T-helper 1 cell treated with Interleukin-12 subunit alpha and Interleukin-12 subunit beta and Interleukin-4 antibody, amounts not matched to agents 30 ng/mL and 1 ng/mL, for 36 hours (primary cell): ENCODE results near the gene SULF2. TPM values are rescaled to one million over a fixed set of nuclear protein-coding genes. Genes with fewer than 3 reads are reported as not detected.

Experiments
- intact Hi-C: fragments of 100-400 bp; cut with micrococcal nuclease; formaldehyde crosslinking; loops from one replicate; pipeline ENCODE4 v1.15.1; 2024
- total RNA-seq: library from RNA; stranded (reverse); gene quantifications from 2 replicates; pipeline ENCODE4 v1.2.3, GENCODE V29; 2022

Gene SULF2
- total RNA-seq, 1 donor from 2014 or later, result 0.71 TPM

DNA sequence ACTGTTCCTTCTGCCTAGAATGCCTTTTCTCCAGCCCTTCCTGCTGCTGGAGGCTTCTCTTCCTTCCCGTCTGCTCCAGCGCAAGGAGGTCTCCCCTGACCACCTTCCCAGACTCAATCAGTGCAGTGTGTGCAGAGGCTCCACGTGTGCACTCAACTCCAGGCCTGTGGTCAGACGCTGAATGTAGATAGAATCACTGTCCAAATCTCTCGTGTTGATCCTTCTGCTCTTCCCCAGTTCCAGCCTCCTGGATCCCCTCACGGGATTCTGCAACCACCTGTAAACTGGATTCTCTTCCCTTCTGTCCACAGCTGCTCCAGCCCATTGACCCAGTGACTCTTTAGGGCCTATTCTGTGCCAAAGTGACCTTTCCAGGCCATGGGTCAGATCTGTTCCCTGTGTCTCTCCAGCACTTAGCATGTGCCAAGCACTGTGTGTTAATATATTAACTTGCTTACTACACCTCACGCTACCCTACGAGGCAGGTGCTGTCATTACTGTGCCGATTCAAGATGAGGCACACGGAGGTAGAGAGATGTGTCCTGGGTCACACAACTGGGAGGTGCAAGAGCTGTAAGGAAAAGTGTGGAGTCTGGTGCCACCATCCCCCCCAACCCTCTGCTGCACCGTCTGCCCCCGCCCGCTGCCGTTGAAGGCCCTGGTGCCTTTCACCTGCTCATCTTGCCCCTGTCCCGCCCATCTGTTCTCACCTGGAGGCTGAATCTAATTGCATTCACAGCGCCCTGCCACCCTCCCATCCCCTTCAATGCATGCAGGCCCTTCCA, 112.2 kb downstream of the SULF2 start:
- intact Hi-C loops, result no loop called here

DNA sequence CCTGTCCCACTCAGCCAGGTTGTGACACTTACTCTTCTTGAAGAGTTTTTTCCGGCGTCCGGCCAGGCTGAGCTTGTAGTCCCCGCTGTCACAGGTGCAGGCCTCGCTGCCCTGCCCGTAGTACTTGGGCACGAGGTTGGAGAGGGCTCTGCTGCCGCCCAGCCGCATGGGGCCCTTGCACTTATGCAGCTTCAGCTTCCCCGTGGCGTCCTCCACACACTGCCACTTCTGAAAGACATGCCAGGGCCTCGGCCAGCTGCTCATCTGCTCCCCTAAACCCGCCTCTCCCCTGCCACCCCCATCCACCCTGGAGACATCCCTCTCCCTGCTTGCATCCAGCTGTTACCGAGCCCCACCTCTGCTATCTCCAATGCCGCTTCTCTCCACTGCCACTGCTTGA, 113.1 kb downstream of the SULF2 start:
- intact Hi-C loops, result no loop called here

DNA sequence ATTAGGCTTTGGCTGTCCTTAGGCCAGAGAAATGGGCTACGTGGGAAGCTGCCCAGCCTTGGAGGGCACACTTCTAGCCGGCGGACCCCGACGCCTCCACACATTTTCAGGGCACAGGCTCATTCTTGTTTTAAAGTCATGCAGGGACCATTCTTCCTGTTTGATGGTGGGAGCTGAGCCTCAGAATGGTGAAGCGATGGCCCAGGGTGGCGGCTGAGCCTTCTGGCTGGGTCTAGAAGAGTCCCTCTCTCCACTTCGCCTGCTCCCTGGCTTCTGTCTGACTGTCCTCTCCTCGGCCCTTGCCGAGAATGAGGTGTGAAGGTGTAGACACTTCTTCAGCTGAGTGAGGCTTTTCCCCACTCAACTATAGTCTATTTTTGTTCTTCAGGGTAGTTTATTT, 114.4 kb downstream of the SULF2 start:
- intact Hi-C loops, result no loop called here

DNA sequence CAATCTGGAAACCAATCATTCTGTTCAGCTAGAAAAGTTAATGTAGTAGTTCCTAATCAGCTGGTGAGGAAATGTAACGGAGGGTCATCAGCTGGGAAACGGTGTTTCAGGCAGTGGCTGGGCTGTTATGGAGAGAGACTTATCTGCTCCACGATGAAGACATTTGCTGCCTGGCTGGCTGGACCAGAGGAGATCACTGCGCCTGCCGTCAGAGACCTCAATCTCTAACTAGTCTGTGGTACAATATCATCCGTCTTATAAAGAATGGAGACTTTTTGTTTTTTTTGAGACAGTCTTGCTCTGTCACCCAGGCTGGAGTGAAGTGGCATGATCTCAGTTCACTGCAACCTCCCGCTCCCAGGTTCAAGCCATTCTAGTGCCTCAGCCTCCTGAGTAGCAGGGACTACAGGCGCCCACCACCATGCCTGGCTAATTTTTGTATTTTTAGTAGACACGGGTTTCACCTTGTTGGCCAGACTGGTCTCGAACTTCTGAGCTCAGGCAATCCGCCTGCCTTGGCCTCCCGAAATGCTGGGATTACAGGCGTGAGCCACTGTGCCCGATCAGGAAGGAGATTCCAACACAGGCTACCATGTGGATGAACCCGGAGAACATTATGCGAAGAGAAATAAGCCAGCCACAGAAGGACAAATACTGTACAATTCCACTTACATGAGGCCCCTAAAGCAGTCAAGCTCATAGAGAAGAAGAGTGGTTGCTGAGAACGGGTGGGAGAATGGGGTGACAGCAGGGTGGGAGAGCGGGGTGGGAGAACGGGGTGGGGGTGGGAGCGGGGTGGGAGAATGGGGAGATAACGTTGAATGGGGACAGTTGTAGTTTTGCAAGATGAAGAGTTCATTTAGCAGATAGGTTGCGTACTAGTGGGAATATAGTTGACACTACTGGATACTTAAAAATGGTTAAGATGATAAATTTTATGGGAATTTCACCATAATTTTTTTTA, 115.1 kb downstream of the SULF2 start:
- intact Hi-C loops, result no loop called here

DNA sequence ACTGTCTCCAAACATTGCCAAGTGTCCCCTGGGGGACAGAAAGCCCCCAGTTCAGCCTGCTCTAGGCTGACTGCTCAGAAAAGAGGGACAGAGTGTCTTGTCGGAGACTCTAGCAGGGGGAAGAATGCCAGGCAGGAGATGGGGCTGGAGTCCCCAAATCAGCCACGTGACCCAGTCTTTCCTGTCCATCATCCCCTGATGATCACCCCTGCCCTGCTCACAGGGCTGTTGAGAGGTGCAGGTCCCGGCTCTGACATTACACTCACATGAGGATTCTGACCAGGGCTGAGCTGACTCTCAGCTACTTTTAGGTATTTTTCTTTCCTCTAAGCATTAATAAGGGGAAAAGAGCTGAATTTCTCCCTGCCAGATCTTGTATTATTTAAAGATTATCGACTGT, 115.8 kb downstream of the SULF2 start:
- intact Hi-C loops, result no loop called here

DNA sequence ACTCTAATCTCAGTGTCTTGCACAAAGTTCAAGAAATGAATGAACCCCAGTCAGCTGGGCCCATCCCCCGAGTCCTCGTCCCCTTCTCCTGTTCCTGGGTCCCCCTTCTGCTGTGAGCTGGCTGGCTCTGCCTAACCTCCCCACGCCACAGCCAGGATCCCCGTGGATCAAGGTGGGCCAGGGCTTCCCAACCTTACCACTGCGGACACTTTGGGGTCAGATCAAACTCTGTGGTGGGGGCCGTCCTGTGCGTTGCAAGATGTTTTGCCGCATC, 116.2 kb downstream of the SULF2 start:
- intact Hi-C loops, result no loop called here

DNA sequence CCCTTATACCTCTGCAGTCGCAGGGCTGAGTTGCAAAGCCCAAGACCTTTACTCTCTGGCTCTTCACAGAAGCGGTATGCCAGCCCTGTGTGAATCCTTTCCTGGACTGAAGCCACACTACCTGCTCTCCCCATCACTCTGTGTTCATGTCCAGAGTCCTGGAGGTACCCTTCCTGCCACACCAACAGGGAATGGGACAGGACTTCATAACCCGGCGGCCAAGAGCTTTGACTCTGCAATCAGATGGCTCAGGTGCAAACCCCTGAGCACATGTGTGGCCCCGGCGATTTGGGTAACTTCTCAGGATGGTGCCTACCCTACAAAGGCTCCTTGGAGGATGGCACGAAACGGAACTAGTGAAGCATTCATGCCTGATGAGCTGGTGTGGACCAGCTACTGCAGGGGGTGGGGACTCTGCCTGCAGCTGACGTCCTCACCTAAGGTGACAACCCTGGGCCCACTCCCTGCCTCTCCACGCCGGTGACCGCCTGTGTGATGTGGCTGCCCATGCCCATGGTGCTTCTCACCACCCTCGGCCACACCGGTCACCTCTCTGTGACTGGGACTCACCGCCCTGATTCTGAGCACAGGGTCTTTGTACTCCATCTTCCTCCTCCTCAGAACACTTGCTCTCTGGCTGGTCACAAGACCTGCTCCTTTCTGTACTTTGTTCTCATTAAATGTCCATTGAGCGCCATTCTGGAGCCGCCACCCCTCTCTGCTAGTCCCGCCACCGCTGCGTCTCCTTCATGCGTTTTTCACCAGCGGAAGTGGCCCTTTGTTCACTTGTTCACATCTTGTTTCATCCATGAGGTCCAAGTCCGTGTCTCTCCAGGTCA, 116.7 kb downstream of the SULF2 start:
- intact Hi-C loops, result no loop called here

DNA sequence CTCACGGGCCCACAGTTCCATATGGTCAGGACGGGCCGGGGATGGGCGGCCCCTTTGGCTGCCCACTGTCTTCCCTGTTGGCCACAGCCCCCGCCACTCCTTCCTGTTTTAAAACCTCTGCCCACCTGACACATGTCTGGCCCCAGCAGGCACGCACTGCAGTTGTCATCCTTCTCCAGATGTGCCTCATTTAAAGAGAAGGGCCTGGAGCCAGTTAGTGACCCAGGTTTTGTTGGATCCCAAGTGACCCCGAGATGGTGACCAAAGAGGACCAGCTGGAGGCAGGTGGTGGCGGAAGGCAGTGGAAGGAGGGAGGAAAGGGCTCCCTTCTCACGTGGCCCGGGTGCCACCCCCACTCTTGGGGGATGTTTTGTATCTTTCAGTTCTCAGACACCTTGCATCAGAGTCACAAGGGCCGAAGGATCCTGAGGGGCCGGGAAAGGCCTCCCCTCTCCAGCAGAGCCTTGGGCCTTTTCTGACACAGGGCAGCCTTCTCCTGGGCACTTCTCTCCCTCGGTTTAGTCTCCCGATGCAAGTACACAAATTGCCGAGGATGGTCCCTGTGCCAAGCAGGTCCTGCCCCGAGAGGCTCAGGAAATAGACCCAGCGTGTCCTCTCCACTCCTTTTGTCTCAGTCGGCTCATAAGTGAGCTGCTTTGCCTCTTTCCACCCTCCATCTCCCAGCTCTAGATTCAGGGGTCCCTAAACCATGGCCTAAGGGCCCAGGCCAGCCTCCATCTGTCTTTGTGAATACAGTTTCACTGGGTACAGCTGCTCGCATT, 117.6 kb downstream of the SULF2 start:
- intact Hi-C loops, result no loop called here

DNA sequence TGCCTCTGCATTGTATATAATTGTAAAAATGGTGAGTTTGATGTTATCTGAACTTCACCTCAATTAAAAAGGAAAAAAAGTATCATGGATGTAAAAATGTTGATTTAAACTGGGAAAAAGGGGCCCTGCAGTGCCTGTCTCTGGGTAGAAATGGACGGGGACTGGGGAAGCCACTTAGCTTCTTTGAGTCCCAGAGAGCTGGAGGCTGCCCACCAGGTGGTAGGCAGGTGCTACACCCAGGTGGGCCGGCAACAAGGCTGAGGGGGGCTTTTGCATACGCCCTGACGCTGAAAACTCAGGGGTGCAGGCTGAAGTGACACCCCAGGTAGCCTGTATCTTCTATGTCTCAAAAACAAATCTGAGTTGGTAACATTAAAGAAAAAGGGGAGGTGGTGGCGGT, 118.2 kb downstream of the SULF2 start:
- intact Hi-C loops, result no loop called here

DNA sequence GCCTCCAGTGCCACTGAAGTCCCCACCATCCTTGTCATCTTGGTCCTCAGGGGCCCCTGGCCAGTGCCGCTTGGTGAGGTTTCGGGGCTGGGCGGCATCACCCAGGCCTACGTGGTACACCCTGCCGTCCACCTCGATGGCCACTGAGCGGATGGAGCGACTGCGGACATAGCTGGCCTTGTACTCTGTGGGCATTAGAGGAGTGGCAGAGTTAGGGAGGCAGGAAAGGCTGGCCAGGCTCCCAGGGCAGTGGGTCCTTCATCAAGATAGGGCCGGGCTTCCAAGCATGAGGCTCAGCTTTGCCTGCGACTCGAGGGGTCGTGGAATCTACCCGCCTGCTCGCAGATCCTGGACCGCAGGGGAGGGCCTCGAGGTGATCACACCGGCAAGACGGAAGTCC, 119.0 kb downstream of the SULF2 start:
- intact Hi-C loops, result no loop called here

DNA sequence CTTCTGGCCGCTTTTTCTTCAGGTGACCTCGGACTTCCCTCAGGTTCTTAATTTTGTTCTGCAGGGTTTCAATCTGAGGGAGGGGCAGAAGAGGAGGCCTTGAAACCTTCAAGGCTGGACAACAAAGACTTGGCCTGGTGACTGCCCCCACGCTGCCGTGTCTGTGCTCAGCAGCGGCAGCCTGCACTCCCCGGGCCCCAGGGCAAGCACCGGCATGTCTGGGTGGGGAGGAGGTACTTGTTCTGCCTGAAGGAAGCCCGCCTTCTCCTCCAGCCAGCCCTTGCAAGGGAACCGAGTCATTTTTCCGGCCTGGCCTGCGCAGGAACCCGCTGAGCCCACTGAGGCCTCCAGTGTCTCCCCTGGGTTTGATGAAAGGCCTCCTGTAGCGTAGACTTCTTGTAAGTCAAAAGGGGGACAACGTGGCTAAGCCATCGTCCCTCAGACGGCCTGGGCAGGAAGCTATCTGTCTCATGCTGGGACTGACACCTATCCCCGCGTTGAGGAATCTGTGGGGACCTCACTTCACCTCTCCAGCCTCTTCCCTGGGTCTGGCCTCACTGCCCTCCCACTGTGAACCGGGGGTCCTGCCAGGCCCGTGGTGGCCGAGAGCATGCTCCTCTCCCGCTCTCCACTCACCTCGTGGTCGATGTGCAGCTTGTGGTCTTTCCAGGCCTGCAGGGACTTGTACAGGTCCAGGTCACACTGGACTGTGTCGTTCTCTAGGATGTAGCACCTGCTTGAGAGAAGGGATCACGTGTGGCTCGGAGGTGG, 119.9 kb downstream of the SULF2 start:
- intact Hi-C loops, result no loop called here

DNA sequence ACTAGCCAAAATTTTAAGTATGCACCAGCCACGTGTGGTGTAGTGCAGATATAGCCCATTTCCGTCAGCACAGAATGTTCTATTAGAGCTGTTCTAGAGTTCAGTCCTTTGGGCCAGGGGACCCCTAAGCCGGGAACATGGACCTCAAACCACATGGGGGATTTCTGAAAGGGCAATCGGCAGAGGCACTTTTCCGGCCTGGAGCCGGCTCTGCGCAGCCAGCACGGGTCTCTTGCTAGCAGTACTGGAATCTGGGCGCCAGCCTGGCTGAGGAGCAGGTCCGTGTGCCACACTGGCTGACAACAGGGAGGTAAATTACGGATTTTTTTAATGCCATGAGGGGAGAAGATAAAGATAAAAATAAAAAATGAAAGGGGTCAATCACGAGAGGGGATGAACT, 120.5 kb downstream of the SULF2 start:
- intact Hi-C loops, result loop anchor here (5.0 kb wide), 1 partner anchor 467 kb away; no protein-coding TSS in a partner anchor

DNA sequence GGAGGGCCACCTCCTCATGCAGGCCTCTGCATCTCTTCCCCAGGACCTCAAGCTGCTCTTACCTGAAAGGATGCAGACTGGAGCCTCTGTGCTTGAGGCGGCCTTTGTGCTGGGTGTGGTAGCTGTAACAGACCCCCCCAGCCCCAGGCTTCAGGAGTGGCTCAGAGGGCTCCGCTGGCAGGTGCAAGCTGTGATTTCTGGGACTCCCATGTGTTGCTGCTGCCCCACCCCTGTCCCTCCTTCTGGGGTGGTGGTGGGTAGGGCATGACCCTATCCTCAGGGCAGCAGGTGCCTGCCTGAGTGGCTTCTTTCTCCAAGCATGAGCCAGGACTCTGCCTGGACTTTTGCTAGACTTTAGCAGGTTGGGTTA, 121.2 kb downstream of the SULF2 start:
- intact Hi-C loops, result loop anchor here (5.0 kb wide), 1 partner anchor 467 kb away; no protein-coding TSS in a partner anchor

DNA sequence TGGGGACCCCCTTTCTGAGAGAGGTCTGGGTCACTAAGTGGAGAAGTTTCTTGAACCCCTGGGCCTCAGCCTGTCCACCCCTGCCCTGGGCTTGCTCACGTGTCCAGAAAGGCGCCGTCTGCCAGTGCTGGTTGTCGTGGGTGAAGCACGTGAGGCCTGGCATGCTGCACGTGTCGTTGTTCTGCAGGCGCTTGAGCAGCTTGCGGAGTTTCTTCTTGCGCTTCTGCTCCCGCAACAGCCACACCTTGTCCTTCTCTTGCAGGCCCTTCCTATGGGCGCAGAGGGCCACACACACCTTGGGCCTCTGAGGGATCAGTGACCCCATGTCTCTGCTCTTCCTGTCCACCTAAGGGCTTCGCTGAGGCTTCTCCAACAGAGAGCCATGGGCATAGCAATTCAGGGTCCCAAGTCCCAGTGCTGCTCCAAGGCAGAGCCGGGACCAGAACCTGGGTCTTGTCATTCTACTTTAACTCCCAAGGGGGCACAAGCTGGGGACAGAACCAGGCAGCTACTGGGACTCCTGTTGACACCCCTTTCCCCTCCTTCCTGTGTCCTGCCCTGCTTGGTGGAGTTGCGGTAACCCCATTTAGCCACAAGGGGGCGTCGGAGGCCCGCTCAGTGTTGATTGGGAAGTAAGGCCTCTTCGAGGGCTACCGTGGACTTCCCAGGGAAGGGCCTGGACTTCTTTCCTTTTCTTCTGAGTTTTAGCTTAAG, 121.8 kb downstream of the SULF2 start:
- intact Hi-C loops, result loop anchor here (1.0 to 5.0 kb wide), 2 partner anchors 466 to 958 kb away; no protein-coding TSS in a partner anchor

DNA sequence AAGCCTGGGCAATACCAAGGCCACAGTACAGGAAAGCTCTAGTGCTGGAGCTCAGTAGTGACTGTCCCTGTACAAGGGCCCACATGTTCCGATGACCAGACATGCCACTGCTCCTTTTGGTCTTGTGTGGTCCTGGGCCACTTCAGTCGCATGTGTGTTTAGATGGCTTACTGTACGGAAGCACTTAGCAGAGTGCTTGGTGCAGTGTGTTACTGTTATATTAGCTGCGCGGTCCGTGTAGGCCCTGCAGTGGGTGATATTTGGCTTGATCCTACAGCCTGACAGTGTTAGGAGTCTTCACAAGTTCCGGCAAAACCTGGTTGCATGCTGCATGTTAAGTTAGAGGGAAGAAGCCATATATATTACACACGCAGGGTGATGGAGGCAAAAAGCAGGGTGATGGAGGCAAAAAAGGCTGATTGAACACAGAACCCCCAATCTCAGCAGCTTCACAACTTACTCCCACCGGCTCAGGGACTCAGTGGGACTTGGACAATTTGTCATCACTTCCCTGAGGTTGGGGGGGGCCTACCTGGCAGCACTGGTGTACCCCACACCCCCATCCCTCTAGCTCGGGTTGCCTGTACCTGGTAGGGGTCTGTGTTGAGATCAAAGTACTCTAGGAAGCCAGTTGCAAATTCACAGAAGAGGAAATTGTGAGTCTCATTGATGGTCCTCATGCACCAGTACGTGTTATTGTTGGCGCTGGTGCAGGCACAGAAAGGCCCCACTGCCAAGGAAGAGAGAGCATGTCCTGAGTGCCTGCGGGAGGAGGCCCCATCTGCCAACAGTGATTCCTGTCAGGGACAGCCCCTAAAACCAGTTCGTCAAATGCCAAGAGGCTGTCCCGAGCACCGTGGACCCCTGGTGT, 122.6 kb downstream of the SULF2 start:
- intact Hi-C loops, result loop anchor here (1.0 to 5.0 kb wide), 2 partner anchors 465 to 959 kb away; no protein-coding TSS in a partner anchor

DNA sequence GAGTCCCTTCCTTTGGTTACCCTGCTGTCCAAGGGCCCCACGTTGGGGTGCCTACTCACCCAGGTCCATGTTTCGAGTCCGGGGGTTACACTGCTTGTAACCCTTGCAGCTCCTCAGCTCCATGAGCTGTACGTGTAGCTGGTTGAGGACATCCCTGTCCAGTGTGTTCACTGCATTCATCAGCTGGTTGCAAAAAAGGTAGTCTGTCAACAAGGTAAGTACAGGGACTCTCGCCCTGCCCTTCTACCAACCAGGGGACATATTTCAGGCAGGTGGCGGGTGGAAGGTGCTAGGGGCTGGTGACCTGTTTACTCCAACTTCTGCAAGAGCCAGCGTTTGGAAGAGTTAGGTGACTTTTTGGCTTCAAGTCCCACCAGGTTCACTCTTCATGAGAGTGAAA, 123.6 kb downstream of the SULF2 start:
- intact Hi-C loops, result loop anchor here (5.0 kb wide), 1 partner anchor 464 kb away; no protein-coding TSS in a partner anchor

DNA sequence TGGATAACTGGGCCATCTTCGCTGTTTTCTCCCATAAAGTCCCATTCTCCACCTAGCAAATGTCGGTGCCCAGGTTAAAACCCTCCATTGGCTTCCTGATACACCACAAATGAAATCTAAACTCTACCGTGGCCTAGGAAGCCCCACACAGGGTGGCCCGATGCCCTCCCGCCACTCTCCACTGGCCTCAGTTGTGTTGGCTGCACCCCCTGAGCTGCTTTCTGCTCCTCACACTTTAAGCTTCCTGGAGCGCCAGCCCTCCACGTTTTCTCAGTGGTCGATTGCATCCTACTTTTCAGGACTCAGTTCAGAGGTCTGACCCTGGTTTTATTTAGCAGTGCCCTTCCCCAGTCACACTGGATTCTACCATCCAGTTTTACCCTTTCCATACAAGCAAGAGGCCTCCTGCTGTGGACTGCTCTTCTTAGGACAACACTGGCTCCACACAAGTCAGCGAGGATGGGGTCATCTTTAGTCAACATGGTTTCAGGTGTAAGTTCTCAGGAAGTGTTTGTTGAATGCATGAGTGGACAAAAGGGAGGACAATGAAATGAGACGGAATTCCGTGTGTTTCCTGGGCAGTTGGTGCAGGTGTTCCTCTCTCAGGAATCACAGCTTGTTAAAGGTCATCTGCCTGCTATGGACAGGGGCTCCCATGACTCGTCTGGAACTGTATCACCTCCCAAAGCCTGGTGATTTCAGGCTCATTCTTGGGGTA, 124.1 kb downstream of the SULF2 start:
- intact Hi-C loops, result loop anchor here (5.0 kb wide), 1 partner anchor 464 kb away; no protein-coding TSS in a partner anchor

DNA sequence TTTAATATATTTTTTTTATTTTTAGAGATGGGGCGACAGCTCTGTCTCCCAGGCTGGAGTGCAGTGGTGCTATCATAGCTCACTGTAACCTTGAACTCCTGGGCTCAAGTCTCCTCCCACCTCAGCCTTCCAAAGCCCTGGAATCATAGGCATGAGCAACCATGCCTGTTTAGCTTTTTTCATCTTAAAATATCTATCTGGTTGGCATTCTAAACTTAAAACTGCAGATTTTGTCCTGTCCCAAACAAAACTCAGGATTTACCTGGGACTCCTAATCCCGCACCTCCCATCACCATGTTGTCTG, 124.7 kb downstream of the SULF2 start:
- intact Hi-C loops, result loop anchor here (5.0 kb wide), 1 partner anchor 463 kb away; no protein-coding TSS in a partner anchor
